Spleen (tissue), 7 donors: ENCODE measurements around the gene KIF26B.

ENCODE experiments used
- POLR2A ChIP-seq, 3 donors: fragments of 450-650 bp; IDR thresholded peaks; one replicate each; pipeline ENCODE4 v1.5.1; 2017; ENCODE audit warnings: antibody characterized with exemption in 3 of 3, mild to moderate bottlenecking in 1 of 3
- POLR2AphosphoS5 ChIP-seq, 3 donors: sonication (generic); formaldehyde crosslinking; IDR thresholded peaks; one replicate each; pipeline ENCODE4 v1.5.1; 2017; ENCODE audit warnings: antibody characterized with exemption in 3 of 3
- TF ChIP-seq, protein P1 (sequence below), 11 experiments: fragments of 200-600 bp in 7 of 11; fragments of 450-650 bp in 4 of 11; sonication (generic) in 4 of 11; IDR thresholded peaks in 8 of 11; conservative IDR thresholded peaks in 3 of 11; 1 replicate in 7 of 11; 2 replicates in 4 of 11; pipeline versions ENCODE4 v1.4.0 to v1.8.0; 2016 to 2021; ENCODE audit warnings: antibody characterized with exemption in 11 of 11, inconsistent platforms in 4 of 11, mild to moderate bottlenecking in 1 of 11
- donor health status: DM: no; HTN: no; CAD: no; lungs with moderate emphysema.
- donor health status: DM: no; HTN: no; CAD: no.
- donor health status: DM: no; HTN: no; CAD: no.

DNA sequence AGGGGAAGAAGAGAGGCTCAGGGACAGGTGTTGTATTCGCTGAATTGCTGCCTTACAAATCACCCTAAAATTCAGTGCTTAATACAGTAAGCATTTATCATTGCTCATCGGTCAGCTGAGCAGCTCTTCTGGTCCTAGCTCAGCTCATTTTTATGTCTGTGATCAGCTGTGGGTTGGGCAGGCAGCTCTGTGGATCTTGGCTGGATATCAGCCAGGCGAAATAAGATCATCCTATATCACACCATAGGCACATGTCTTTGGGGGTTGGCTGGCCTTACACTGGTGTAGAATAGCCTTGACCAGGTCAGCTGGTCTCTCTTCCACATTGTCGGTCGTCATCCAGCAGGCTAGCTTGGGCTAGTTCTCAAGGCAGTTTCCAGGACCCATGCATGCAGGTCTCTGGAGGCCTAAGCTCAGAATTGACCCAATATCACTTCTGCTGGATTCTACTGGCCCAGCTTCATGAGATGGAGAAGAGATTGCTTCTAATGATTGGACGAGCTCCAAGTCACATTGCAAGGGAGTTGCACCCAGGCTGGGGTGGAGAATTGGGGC is 448.6 kb downstream of the KIF26B start:
- TF ChIP-seq, protein P1, sequence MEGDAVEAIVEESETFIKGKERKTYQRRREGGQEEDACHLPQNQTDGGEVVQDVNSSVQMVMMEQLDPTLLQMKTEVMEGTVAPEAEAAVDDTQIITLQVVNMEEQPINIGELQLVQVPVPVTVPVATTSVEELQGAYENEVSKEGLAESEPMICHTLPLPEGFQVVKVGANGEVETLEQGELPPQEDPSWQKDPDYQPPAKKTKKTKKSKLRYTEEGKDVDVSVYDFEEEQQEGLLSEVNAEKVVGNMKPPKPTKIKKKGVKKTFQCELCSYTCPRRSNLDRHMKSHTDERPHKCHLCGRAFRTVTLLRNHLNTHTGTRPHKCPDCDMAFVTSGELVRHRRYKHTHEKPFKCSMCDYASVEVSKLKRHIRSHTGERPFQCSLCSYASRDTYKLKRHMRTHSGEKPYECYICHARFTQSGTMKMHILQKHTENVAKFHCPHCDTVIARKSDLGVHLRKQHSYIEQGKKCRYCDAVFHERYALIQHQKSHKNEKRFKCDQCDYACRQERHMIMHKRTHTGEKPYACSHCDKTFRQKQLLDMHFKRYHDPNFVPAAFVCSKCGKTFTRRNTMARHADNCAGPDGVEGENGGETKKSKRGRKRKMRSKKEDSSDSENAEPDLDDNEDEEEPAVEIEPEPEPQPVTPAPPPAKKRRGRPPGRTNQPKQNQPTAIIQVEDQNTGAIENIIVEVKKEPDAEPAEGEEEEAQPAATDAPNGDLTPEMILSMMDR (IDR thresholded peaks at IDR 0.05 in 8 of 11, conservative IDR thresholded peaks at IDR 0.05 in 3 of 11): no peak
- no peak for TF ChIP-seq POLR2A (IDR thresholded peaks at IDR 0.05)
- no peak for TF ChIP-seq POLR2AphosphoS5 (IDR thresholded peaks at IDR 0.05)
